ENCODE data around the gene MIS18A.

The MIS18A gene

GRCh38 chr21:32249511-32250280 is 29.2 kb downstream of the MIS18A start:
- no peak for DNase-seq

GRCh38 chr21:32248571-32249461 is 30.0 kb downstream of the MIS18A start:
- DNase-seq = peak; percentile 78

- no peak for DNase-seq
Observed at GRCh38 chr21:32246571-32247140, 32.2 kb downstream of the MIS18A start.

GRCh38 chr21:32245971-32246370 is 32.9 kb downstream of the MIS18A start:
- no peak for DNase-seq

GRCh38 chr21:32240851-32241687 is 37.8 kb downstream of the MIS18A start:
- DNase-seq = no peak

GRCh38 chr21:32239551-32239950 is 39.3 kb downstream of the MIS18A start:
- DNase-seq = no peak

GRCh38 chr21:32238063-32238462 is 40.8 kb downstream of the MIS18A start:
- DNase-seq = no peak

GRCh38 chr21:32237021-32237420 is 41.8 kb downstream of the MIS18A start:
- DNase-seq = no peak

GRCh38 chr21:32233722-32234301 is 45.0 kb downstream of the MIS18A start:
- no peak for DNase-seq

GRCh38 chr21:32233055-32233546 is 45.7 kb downstream of the MIS18A start:
- DNase-seq = no peak

- DNase-seq = no peak
Observed at GRCh38 chr21:32226444-32226843, 52.4 kb downstream of the MIS18A start.
